Stomach (tissue), 19 donors: ENCODE data around the gene KRTAP10-1. TPM values are rescaled to one million over a fixed set of nuclear protein-coding genes. Genes with fewer than 3 reads are reported as not detected.

Experiments used
- DNase-seq, 2 donors: peaks; one replicate each; pipeline versions ENCODE4 v3.0.0 to v3.0.0-alpha.2; 2013 to 2019
- H3K27ac ChIP-seq, 5 donors: fragments of 200-600 bp in 4 of 5; sonication (generic) in 4 of 5; one replicate each; pipeline ENCODE4 v1.5.1; 2013 to 2019; ENCODE audit warnings: mild to moderate bottlenecking in 1 of 5, moderate library complexity in 1 of 5
- H3K27me3 ChIP-seq, 3 donors: fragments of 200-600 bp; sonication (generic); one replicate each; pipeline ENCODE4 v1.5.1; 2017 to 2019; ENCODE audit warnings: mixed run types in 1 of 3
- H3K36me3 ChIP-seq, 4 donors: fragments of 200-600 bp; sonication (generic); 1 replicate in 3 of 4; 2 replicates in 1 of 4; pipeline ENCODE4 v1.5.1; 2016 to 2019
- H3K4me1 ChIP-seq, 4 donors: fragments of 200-600 bp; sonication (generic); one replicate each; pipeline ENCODE4 v1.5.1; 2016 to 2019
- H3K4me3 ChIP-seq, 4 donors: fragments of 200-600 bp; sonication (generic) in 3 of 4; one replicate each; pipeline ENCODE4 v1.5.1; 2016 to 2019; ENCODE audit warnings: mild to moderate bottlenecking in 1 of 4
- H3K9me3 ChIP-seq, 4 donors: fragments of 200-600 bp; sonication (generic); one replicate each; pipeline ENCODE4 v1.5.1; 2016 to 2019
- CTCF ChIP-seq, 7 experiments: fragments of 450-650 bp in 4 of 7; fragments of 200-600 bp in 3 of 7; sonication (generic) in 3 of 7; IDR thresholded peaks; one replicate each; pipeline ENCODE4 v1.5.1; 2016 to 2019; ENCODE audit warnings: antibody characterized with exemption in 7 of 7, control low read depth in 2 of 7, mild to moderate bottlenecking in 1 of 7
- EP300 ChIP-seq: sonication (generic); formaldehyde crosslinking; IDR thresholded peaks from one replicate; pipeline ENCODE4 v1.6.1; 2017; ENCODE audit warnings: antibody characterized with exemption
- POLR2A ChIP-seq, 4 donors: fragments of 450-650 bp; IDR thresholded peaks; one replicate each; pipeline ENCODE4 v1.6.1; 2016; ENCODE audit warnings: antibody characterized with exemption in 4 of 4, control low read depth in 2 of 4, mild to moderate bottlenecking in 1 of 4, moderate library complexity in 1 of 4
- POLR2AphosphoS5 ChIP-seq, 3 donors: sonication (generic); formaldehyde crosslinking; IDR thresholded peaks; one replicate each; pipeline ENCODE4 v1.6.1; 2016; ENCODE audit warnings: antibody characterized with exemption in 3 of 3
- WGBS, 5 donors: extraction: QIAGEN DNeasy Blood & Tissue Kit in 3 of 5; methylation state at CpG; one replicate each; pipeline versions ENCODE4 v1.1.5 to v1.1.7; 2013 to 2018; 5-methylcytosine and 5-hydroxymethylcytosine counted together
- intact Hi-C: fragments of 100-400 bp; cut with DNase I; formaldehyde crosslinking; loops from one replicate; pipeline ENCODE4 v1.15.1; 2023; ENCODE audit warnings: low total_unique reads
- long read RNA-seq, 10 donors: transcript quantifications; one replicate each; lab custom pipeline, GENCODE V29; 2026
- polyA plus RNA-seq, 3 donors: library from polyadenylated mRNA; stranded (reverse); fragments of 200-250 nt; gene quantifications; one replicate each; pipeline ENCODE4 v1.2.3, GENCODE V29; 2013
- total RNA-seq, 5 donors: library from RNA; depleted of rRNA; stranded (reverse); fragments of >200 nt; gene quantifications; one replicate each; pipeline versions ENCODE4 v1.1.0 to v1.2.3, GENCODE V29; 2014 to 2016
- donor health status: healthy with polysubstance abuse.
- donor health status: Bipolar disorder and iron deficiency.
- donor health status: healthy.

The KRTAP10-1 gene
- total RNA-seq: not detected
- not detected for polyA plus RNA-seq
- long read RNA-seq, donor 1: 0 reads
- long read RNA-seq, donor 2: 0 reads
- long read RNA-seq, donor 3: 0 reads
- long read RNA-seq, donor 4: 0 reads
- long read RNA-seq, donor 5: 0 reads
- long read RNA-seq, donor 6: 0 reads
- long read RNA-seq, donor 7, partial matches to known transcripts: 0 of 1 reads
- long read RNA-seq, donor 7, other reads (novel, unspliced or antisense): 0 of 1 reads
- long read RNA-seq, donor 8: 0 reads
- long read RNA-seq, donor 9: 0 reads
- long read RNA-seq, donor 10: 0 reads

GRCh38 chr21:44539991-44540666 lies at the start of gene KRTAP10-1:
Gene KRTAP10-1, minus strand, starts transcription at chr21:44540195. Its CDS starts 45 bp downstream, at chr21:44540150.
- 70 to 78% (median 73%) methylated on average over 16 to 21 of the region's 21 CpGs for WGBS, 5 donors
- TF ChIP-seq CTCF (IDR thresholded peaks at IDR 0.05) (no peak), EP300 (no peak), POLR2A (IDR thresholded peaks at IDR 0.05) (no peak), POLR2AphosphoS5 (IDR thresholded peaks at IDR 0.05) (no peak)
- intact Hi-C loops: no loop called here
- peaks cover 0 to 22% (median 8%) of the 10 kb centered on the region in 4 donors for H3K9me3 ChIP-seq
- no peaks in the 10 kb centered on the region for H3K36me3 ChIP-seq
- DNase-seq: no peak
- no peaks in the 10 kb centered on the region for H3K4me1 ChIP-seq
- peaks cover 0 to 31% (median 6%) of the 10 kb centered on the region in 3 donors for H3K27me3 ChIP-seq
- H3K4me3 ChIP-seq: no peak within 1 kb of the TSS
- no peak within 1 kb of the TSS for H3K27ac ChIP-seq

- Histone ChIP-seq H3K27ac (no peak overlapping the region), H3K27me3 (peaks cover 0 to 66% (median 10%) of the 10 kb centered on the region in 3 donors), H3K4me3 (no peak overlapping the region), H3K4me1 (no peaks in the 10 kb centered on the region), H3K36me3 (no peaks in the 10 kb centered on the region), H3K9me3 (peaks cover 0 to 8% (median 0%) of the 10 kb centered on the region in 4 donors)
- intact Hi-C loops: no loop called here
- no peak for DNase-seq
- 83 to 100% (median 93%) methylated on average over 2 of the region's 2 CpGs for WGBS, 5 donors
- TF ChIP-seq EP300: no peak
- no peak for TF ChIP-seq POLR2A (IDR thresholded peaks at IDR 0.05)
- no peak for TF ChIP-seq CTCF (IDR thresholded peaks at IDR 0.05)
- no peak for TF ChIP-seq POLR2AphosphoS5 (IDR thresholded peaks at IDR 0.05)
These were observed 49.1 kb upstream of the KRTAP10-1 start for GRCh38 chr21:44589094-44589493.

- no peaks in the 10 kb centered on the region for H3K36me3 ChIP-seq
- TF ChIP-seq CTCF (IDR thresholded peaks at IDR 0.05) (no peak), POLR2A (IDR thresholded peaks at IDR 0.05) (no peak), EP300 (no peak), POLR2AphosphoS5 (IDR thresholded peaks at IDR 0.05) (no peak)
- 76 to 86% (median 79%) methylated on average over 2 to 3 of the region's 3 CpGs for WGBS, 5 donors
- intact Hi-C loops: no loop called here
- H3K4me1 ChIP-seq: no peaks in the 10 kb centered on the region
- H3K4me3 ChIP-seq: no peak overlapping the region
- H3K9me3 ChIP-seq: peaks cover 0 to 20% (median 12%) of the 10 kb centered on the region in 4 donors
- peaks cover 0 to 55% (median 6%) of the 10 kb centered on the region in 3 donors for H3K27me3 ChIP-seq
- no peak overlapping the region for H3K27ac ChIP-seq
- DNase-seq: no peak
These were observed 45.9 kb upstream of the KRTAP10-1 start for GRCh38 chr21:44585892-44586291.

- no peak for DNase-seq
- no peak for TF ChIP-seq POLR2A (IDR thresholded peaks at IDR 0.05)
- no peak for TF ChIP-seq EP300
- no peak for TF ChIP-seq CTCF (IDR thresholded peaks at IDR 0.05)
- Histone ChIP-seq H3K4me3 (no peak overlapping the region), H3K36me3 (no peaks in the 10 kb centered on the region), H3K4me1 (no peaks in the 10 kb centered on the region), H3K27ac (no peak overlapping the region), H3K9me3 (peaks cover 0 to 30% (median 17%) of the 10 kb centered on the region in 4 donors), H3K27me3 (peaks cover 0 to 50% (median 6%) of the 10 kb centered on the region in 3 donors)
- intact Hi-C loops: no loop called here
- 69 to 75% (median 72%) methylated on average over 6 of the region's 6 CpGs for WGBS, 5 donors
These were observed 43.8 kb upstream of the KRTAP10-1 start for GRCh38 chr21:44583800-44584147.
